Breast epithelium (tissue), 3 donors: ENCODE measurements around the gene ZNF90. TPM values are rescaled to one million over a fixed set of nuclear protein-coding genes. Genes with fewer than 3 reads are reported as not detected.

Experiments
- total RNA-seq, 3 donors: library from RNA; depleted of rRNA; stranded (reverse); fragments of >200 nt; gene quantifications; one replicate each; pipeline ENCODE4 v1.1.0, GENCODE V29; 2016

ZNF90 gene
- total RNA-seq, 3 donors from 2014 or later, result 0.96 to 11.9 (median 4.9) TPM

Other genes with a start within 250 kb of the ZNF90 start
- gene ZNF253, start 212.1 kb upstream of the ZNF90 start, total RNA-seq, result 10 to 100 TPM in 2 of 3 donors, 1 to 10 TPM in 1; 6.4 to 25.6 (median 12.8) TPM
- 10 to 100 TPM in 1 of 3 donors, 1 to 10 TPM in 2; 5.8 to 19.0 (median 9.8) TPM for gene ZNF93, start 177.1 kb upstream of the ZNF90 start, total RNA-seq
- 1 to 10 TPM; 3.3 to 5.7 (median 4.6) TPM for gene ZNF682, start 38.5 kb upstream of the ZNF90 start, total RNA-seq
- gene ZNF486, start 89.2 kb downstream of the ZNF90 start, total RNA-seq, result 10 to 100 TPM in 2 of 3 donors, 1 to 10 TPM in 1; 4.0 to 27.8 (median 14.1) TPM